HepG2 (cell line): ENCODE results near the gene RTCA. TPM values are rescaled to one million over a fixed set of nuclear protein-coding genes. Genes with fewer than 3 reads are reported as not detected.

Source experiments
- IRX3 ChIP-seq: sonication (generic); formaldehyde crosslinking; IDR thresholded peaks from 2 replicates; pipeline ENCODE4 v1.8.1; 2023; ENCODE audit warnings: mild to moderate bottlenecking, low read depth, missing genetic modification reagents, borderline replicate concordance
- MAFK ChIP-seq, 2 experiments: IDR thresholded peaks in 1 of 2; conservative IDR thresholded peaks in 1 of 2; 2 replicates each; pipeline ENCODE4 v1.6.1; 2011; ENCODE audit warnings: improper control_type of control experiment in 2 of 2, low read length in 2 of 2
- PPARG ChIP-seq: conservative IDR thresholded peaks from 2 replicates; pipeline ENCODE4 v1.6.1; 2016; ENCODE audit warnings: missing biosample characterization, missing genetic modification reagents
- RFXANK ChIP-seq: IDR thresholded peaks from 2 replicates; pipeline ENCODE4 v1.6.1; 2016
- SP2 ChIP-seq: sonication (generic); formaldehyde crosslinking; IDR thresholded peaks from 2 replicates; pipeline ENCODE4 v1.5.1; 2020; ENCODE audit warnings: mild to moderate bottlenecking, missing genetic modification reagents
- ZNF121 ChIP-seq: sonication (generic); formaldehyde crosslinking; IDR thresholded peaks from 2 replicates; pipeline ENCODE4 v1.5.0; 2020; ENCODE audit warnings: mild to moderate bottlenecking, missing genetic modification reagents
- ZNF326 ChIP-seq: sonication (generic); formaldehyde crosslinking; IDR thresholded peaks from 2 replicates; pipeline ENCODE4 v1.4.0; 2020; ENCODE audit warnings: missing genetic modification reagents, borderline replicate concordance
- ZNF382 ChIP-seq: sonication (generic); formaldehyde crosslinking; IDR thresholded peaks from 2 replicates; pipeline ENCODE4 v1.5.0; 2020; ENCODE audit warnings: missing genetic modification reagents, mild to moderate bottlenecking, borderline replicate concordance
- ZNF605 ChIP-seq: sonication (generic); formaldehyde crosslinking; IDR thresholded peaks from 2 replicates; pipeline ENCODE4 v1.8.0; 2022; ENCODE audit warnings: mild to moderate bottlenecking, missing genetic modification reagents
- ZNF644 ChIP-seq: IDR thresholded peaks from 2 replicates; pipeline ENCODE4 v1.6.1; 2016; ENCODE audit warnings: low read depth
- ZNF747 ChIP-seq: sonication (generic); formaldehyde crosslinking; IDR thresholded peaks from 2 replicates; pipeline ENCODE4 v1.8.1; 2023; ENCODE audit warnings: missing genetic modification reagents, mild to moderate bottlenecking, borderline replicate concordance
- polyA plus RNA-seq, 8 experiments: library from polyadenylated mRNA; depleted of rRNA in 3 of 8; stranded (reverse) in 7 of 8; unstranded in 1 of 8; fragments of >200 nt; fragmentation: Illumina TruSeq in 4 of 8; extraction: Trizol in 4 of 8; gene quantifications; 2 replicates each; pipeline versions ENCODE4 v1.2.1 to v1.2.3, GENCODE V29; 2011 to 2016; ENCODE audit warnings: low read depth in 4 of 8, missing spikeins in 1 of 8, mixed read lengths in 1 of 8; ENCODE audit not compliant: insufficient read depth in 1 of 8
- total RNA-seq, 5 experiments: library from RNA; depleted of rRNA; stranded (reverse); fragments of >200 nt; fragmentation: Illumina TruSeq; extraction: Trizol; gene quantifications; 2 replicates each; pipeline ENCODE4 v1.2.3, GENCODE V29; 2016; ENCODE audit warnings: low read depth in 1 of 5
- TF ChIP-seq, protein P1 (sequence below): sonication (generic); formaldehyde crosslinking; IDR thresholded peaks from 2 replicates; pipeline ENCODE4 v1.9.0; 2021; ENCODE audit warnings: mild to moderate bottlenecking, missing genetic modification reagents
- TF ChIP-seq, protein P2 (sequence below): IDR thresholded peaks from 2 replicates; pipeline ENCODE4 v1.6.1; 2016; ENCODE audit warnings: low read depth, borderline replicate concordance
- TF ChIP-seq, protein P3 (sequence below): sonication (generic); formaldehyde crosslinking; IDR thresholded peaks from 2 replicates; pipeline ENCODE4 v1.5.0; 2020; ENCODE audit warnings: mild to moderate bottlenecking, missing genetic modification reagents, borderline replicate concordance

Gene RTCA
- total and polyA plus RNA-seq, 2 of the 13 experiments (the other 11 are each of a cell fraction or from before 2014, with no cell fraction given): 22.7 to 31.0 TPM

DNA sequence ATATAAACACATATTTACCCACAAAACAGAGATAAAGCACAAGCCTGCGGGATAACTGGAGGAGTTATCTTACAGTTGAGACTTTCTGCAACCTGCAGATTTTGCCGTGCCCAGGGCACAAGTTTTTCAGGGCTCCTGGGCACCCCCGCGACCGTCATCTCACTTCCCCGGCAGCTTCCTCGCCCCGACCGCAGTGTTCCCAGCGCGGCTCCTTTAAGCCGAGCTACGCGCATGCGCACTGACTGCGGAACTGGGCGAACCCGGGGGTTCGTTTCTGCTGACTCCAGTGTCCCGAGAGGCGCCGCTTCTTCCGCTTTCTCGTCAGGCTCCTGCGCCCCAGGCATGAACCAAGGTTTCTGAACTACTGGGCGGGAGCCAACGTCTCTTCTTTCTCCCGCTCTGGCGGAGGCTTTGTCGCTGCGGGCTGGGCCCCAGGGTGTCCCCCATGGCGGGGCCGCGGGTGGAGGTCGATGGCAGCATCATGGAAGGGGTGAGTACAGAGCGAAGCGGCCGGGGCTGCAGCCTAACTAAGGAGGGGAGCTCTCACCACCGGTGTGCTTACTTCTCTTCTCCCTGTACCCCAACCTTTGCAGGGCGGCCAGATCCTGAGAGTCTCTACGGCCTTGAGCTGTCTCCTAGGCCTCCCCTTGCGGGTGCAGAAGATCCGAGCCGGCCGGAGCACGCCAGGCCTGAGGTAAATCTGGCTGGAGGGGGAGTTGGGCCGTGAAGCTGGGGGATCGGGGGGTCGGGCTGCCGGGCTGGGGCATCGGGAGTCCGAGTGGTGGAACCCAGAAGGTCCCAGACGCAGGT is at the start of gene RTCA (continued):
- TF ChIP-seq, protein P1, sequence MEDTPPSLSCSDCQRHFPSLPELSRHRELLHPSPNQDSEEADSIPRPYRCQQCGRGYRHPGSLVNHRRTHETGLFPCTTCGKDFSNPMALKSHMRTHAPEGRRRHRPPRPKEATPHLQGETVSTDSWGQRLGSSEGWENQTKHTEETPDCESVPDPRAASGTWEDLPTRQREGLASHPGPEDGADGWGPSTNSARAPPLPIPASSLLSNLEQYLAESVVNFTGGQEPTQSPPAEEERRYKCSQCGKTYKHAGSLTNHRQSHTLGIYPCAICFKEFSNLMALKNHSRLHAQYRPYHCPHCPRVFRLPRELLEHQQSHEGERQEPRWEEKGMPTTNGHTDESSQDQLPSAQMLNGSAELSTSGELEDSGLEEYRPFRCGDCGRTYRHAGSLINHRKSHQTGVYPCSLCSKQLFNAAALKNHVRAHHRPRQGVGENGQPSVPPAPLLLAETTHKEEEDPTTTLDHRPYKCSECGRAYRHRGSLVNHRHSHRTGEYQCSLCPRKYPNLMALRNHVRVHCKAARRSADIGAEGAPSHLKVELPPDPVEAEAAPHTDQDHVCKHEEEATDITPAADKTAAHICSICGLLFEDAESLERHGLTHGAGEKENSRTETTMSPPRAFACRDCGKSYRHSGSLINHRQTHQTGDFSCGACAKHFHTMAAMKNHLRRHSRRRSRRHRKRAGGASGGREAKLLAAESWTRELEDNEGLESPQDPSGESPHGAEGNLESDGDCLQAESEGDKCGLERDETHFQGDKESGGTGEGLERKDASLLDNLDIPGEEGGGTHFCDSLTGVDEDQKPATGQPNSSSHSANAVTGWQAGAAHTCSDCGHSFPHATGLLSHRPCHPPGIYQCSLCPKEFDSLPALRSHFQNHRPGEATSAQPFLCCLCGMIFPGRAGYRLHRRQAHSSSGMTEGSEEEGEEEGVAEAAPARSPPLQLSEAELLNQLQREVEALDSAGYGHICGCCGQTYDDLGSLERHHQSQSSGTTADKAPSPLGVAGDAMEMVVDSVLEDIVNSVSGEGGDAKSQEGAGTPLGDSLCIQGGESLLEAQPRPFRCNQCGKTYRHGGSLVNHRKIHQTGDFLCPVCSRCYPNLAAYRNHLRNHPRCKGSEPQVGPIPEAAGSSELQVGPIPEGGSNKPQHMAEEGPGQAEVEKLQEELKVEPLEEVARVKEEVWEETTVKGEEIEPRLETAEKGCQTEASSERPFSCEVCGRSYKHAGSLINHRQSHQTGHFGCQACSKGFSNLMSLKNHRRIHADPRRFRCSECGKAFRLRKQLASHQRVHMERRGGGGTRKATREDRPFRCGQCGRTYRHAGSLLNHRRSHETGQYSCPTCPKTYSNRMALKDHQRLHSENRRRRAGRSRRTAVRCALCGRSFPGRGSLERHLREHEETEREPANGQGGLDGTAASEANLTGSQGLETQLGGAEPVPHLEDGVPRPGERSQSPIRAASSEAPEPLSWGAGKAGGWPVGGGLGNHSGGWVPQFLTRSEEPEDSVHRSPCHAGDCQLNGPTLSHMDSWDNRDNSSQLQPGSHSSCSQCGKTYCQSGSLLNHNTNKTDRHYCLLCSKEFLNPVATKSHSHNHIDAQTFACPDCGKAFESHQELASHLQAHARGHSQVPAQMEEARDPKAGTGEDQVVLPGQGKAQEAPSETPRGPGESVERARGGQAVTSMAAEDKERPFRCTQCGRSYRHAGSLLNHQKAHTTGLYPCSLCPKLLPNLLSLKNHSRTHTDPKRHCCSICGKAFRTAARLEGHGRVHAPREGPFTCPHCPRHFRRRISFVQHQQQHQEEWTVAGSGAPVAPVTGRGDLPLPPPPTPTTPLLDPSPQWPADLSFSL: peak; percentile 2; the same call in 1 of the 2 replicates
- no peak for TF ChIP-seq RFXANK (CRISPR knock-in tag)
- TF ChIP-seq ZNF382 (CRISPR knock-in tag): no peak
- TF ChIP-seq IRX3 (CRISPR knock-in tag): no peak
- TF ChIP-seq ZNF605 (CRISPR knock-in tag): peak; percentile 62
- TF ChIP-seq, protein P2, sequence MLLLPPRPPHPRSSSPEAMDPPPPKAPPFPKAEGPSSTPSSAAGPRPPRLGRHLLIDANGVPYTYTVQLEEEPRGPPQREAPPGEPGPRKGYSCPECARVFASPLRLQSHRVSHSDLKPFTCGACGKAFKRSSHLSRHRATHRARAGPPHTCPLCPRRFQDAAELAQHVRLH (CRISPR knock-in tag): no peak
- no peak for TF ChIP-seq SP2 (CRISPR knock-in tag)
- TF ChIP-seq, protein P3, sequence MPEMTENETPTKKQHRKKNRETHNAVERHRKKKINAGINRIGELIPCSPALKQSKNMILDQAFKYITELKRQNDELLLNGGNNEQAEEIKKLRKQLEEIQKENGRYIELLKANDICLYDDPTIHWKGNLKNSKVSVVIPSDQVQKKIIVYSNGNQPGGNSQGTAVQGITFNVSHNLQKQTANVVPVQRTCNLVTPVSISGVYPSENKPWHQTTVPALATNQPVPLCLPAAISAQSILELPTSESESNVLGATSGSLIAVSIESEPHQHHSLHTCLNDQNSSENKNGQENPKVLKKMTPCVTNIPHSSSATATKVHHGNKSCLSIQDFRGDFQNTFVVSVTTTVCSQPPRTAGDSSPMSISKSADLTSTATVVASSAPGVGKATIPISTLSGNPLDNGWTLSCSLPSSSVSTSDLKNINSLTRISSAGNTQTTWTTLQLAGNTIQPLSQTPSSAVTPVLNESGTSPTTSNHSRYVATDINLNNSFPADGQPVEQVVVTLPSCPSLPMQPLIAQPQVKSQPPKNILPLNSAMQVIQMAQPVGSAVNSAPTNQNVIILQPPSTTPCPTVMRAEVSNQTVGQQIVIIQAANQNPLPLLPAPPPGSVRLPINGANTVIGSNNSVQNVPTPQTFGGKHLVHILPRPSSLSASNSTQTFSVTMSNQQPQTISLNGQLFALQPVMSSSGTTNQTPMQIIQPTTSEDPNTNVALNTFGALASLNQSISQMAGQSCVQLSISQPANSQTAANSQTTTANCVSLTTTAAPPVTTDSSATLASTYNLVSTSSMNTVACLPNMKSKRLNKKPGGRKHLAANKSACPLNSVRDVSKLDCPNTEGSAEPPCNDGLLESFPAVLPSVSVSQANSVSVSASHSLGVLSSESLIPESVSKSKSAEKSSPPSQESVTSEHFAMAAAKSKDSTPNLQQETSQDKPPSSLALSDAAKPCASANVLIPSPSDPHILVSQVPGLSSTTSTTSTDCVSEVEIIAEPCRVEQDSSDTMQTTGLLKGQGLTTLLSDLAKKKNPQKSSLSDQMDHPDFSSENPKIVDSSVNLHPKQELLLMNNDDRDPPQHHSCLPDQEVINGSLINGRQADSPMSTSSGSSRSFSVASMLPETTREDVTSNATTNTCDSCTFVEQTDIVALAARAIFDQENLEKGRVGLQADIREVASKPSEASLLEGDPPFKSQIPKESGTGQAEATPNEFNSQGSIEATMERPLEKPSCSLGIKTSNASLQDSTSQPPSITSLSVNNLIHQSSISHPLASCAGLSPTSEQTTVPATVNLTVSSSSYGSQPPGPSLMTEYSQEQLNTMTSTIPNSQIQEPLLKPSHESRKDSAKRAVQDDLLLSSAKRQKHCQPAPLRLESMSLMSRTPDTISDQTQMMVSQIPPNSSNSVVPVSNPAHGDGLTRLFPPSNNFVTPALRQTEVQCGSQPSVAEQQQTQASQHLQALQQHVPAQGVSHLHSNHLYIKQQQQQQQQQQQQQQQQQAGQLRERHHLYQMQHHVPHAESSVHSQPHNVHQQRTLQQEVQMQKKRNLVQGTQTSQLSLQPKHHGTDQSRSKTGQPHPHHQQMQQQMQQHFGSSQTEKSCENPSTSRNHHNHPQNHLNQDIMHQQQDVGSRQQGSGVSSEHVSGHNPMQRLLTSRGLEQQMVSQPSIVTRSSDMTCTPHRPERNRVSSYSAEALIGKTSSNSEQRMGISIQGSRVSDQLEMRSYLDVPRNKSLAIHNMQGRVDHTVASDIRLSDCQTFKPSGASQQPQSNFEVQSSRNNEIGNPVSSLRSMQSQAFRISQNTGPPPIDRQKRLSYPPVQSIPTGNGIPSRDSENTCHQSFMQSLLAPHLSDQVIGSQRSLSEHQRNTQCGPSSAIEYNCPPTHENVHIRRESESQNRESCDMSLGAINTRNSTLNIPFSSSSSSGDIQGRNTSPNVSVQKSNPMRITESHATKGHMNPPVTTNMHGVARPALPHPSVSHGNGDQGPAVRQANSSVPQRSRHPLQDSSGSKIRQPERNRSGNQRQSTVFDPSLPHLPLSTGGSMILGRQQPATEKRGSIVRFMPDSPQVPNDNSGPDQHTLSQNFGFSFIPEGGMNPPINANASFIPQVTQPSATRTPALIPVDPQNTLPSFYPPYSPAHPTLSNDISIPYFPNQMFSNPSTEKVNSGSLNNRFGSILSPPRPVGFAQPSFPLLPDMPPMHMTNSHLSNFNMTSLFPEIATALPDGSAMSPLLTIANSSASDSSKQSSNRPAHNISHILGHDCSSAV (CRISPR knock-in tag): no peak
- no peak for TF ChIP-seq ZNF326 (CRISPR knock-in tag)
- 0 out of 2 replicates have a peak, but pooled peaks have one; percentile 28 for TF ChIP-seq ZNF121 (CRISPR knock-in tag)
- TF ChIP-seq PPARG: 0 out of 2 replicates have a peak, but pooled peaks have one; percentile 11
- no peak for TF ChIP-seq ZNF644 (CRISPR knock-in tag)
- TF ChIP-seq ZNF747 (CRISPR knock-in tag): no peak
- TF ChIP-seq MAFK (conservative IDR thresholded peaks at IDR 0.05 in 1 of 2, IDR thresholded peaks at IDR 0.05 in 1 of 2; ENCODE audit: low read length in 2 of 2): peak; percentile 81 to 86
